Neural crest cell (in vitro differentiated cells): ENCODE data around the gene MGMT. TPM values are rescaled to one million over a fixed set of nuclear protein-coding genes. Genes with fewer than 3 reads are reported as not detected.

Experiments used
- DNase-seq: peaks from one replicate; pipeline ENCODE4 v3.0.0; 2021; ENCODE audit warnings: low read depth, mixed read lengths, low spot score
- H3K27ac Mint-ChIP-seq: one replicate; pipeline ENCODE4 v1.8.0; 2021; ENCODE audit warnings: mild to moderate bottlenecking, mixed read lengths; ENCODE audit not compliant: unreplicated experiment
- H3K27me3 Mint-ChIP-seq: 2 replicates; pipeline ENCODE4 v1.8.0; 2021; ENCODE audit warnings: low read depth, mild to moderate bottlenecking, mixed read lengths
- H3K36me3 Mint-ChIP-seq: 2 replicates; pipeline ENCODE4 v1.8.0; 2021; ENCODE audit warnings: low read depth, mild to moderate bottlenecking, mixed read lengths
- H3K4me1 Mint-ChIP-seq: 2 replicates; pipeline ENCODE4 v1.8.0; 2021; ENCODE audit warnings: mixed read lengths
- H3K4me3 Mint-ChIP-seq: one replicate; pipeline ENCODE4 v1.8.0; 2021; ENCODE audit warnings: mild to moderate bottlenecking, mixed read lengths
- H3K9me3 Mint-ChIP-seq: 2 replicates; pipeline ENCODE4 v1.8.0; 2021; ENCODE audit warnings: mixed read lengths
- total RNA-seq: library from RNA; stranded (reverse); gene quantifications from 2 replicates; pipeline ENCODE4 v1.2.1, GENCODE V29; 2021
- TF ChIP-seq, protein P1 (sequence below): fragments of 200-600 bp; sonication (generic); conservative IDR thresholded peaks from 2 replicates; pipeline ENCODE4 v1.5.0; 2021; ENCODE audit warnings: antibody characterized with exemption, mild to moderate bottlenecking

MGMT gene
- total RNA-seq, 1 donor from 2014 or later = 15.8 TPM

DNA sequence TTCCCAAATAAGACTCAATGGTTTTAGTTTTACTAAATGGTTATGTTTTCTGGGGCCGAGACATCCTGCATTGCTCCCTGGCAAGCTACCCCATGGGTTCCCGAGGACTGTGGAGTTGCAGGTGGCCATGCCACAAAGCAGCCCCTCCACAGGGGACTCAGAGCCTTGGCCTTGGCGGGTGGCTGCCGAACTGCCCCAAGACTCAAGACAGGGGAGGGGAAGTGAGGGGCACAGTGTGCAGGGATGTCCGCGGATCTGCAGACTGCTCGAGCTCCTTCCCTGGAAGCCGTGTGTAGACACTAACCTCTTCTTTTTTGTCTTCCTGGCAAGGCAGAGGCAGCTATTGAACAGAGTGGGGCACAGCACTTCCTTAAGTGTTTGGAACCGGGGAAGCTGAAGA is 342.4 kb downstream of the MGMT start:
- Mint-ChIP-seq H3K9me3 (peaks cover 5% of the 10 kb centered on the region), H3K4me3 (no peak overlapping the region), H3K36me3 (peaks cover 2% of the 10 kb centered on the region), H3K4me1 (peaks cover 19% of the 10 kb centered on the region), H3K27me3 (no peaks in the 10 kb centered on the region), H3K27ac (no peak overlapping the region)
- TF ChIP-seq, protein P1, sequence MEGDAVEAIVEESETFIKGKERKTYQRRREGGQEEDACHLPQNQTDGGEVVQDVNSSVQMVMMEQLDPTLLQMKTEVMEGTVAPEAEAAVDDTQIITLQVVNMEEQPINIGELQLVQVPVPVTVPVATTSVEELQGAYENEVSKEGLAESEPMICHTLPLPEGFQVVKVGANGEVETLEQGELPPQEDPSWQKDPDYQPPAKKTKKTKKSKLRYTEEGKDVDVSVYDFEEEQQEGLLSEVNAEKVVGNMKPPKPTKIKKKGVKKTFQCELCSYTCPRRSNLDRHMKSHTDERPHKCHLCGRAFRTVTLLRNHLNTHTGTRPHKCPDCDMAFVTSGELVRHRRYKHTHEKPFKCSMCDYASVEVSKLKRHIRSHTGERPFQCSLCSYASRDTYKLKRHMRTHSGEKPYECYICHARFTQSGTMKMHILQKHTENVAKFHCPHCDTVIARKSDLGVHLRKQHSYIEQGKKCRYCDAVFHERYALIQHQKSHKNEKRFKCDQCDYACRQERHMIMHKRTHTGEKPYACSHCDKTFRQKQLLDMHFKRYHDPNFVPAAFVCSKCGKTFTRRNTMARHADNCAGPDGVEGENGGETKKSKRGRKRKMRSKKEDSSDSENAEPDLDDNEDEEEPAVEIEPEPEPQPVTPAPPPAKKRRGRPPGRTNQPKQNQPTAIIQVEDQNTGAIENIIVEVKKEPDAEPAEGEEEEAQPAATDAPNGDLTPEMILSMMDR = no peak
- DNase-seq = no peak

DNA sequence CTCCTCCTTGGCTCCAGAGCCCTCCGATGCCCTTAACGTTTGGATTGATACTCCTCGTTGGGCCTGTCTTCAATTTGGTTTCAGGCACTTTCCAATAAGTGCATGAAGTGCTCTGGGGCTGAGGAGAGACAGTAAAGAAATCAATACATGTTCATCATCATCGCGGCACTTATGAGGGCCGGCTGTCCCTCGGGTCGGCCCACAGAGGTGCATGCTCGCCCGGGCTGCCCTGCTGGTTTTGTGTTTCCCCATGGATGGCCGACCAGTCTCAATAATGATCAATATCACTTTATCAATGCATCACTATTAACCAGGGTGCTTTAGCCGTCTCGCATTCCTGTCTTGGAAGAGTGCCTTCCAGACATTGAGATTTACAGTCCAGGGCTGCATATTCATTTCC is 342.8 kb downstream of the MGMT start:
- no peak overlapping the region for H3K27ac Mint-ChIP-seq
- no peaks in the 10 kb centered on the region for H3K27me3 Mint-ChIP-seq
- TF ChIP-seq, protein P1 = no peak
- peaks cover 19% of the 10 kb centered on the region for H3K4me1 Mint-ChIP-seq
- DNase-seq = no peak
- peaks cover 5% of the 10 kb centered on the region for H3K9me3 Mint-ChIP-seq
- peaks cover 2% of the 10 kb centered on the region for H3K36me3 Mint-ChIP-seq
- H3K4me3 Mint-ChIP-seq = no peak overlapping the region

DNA sequence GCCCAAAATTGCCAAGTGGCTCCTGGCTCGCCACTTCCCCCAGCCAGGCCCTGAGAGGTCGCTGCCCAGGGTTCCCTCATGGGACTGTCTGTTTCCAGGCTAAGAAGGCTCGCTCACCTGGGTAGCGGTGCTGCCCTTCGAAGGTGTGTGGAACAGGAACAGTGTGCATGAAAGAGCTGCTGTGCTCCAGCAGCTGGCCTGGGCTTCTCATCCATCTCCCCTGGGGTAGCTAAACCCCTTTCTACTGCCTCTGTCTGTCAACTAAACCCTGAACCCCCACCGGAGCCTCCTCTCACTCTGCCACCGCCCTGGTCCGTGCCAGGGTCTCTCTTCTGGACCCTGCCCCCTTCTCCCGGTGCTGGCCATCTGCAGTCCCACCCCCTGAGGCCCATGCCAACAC is 344.2 kb downstream of the MGMT start:
- no peaks in the 10 kb centered on the region for H3K27me3 Mint-ChIP-seq
- H3K27ac Mint-ChIP-seq = no peak overlapping the region
- H3K4me3 Mint-ChIP-seq = no peak overlapping the region
- TF ChIP-seq, protein P1 = no peak
- H3K9me3 Mint-ChIP-seq = no peaks in the 10 kb centered on the region
- peaks cover 2% of the 10 kb centered on the region for H3K36me3 Mint-ChIP-seq
- peaks cover 19% of the 10 kb centered on the region for H3K4me1 Mint-ChIP-seq
- no peak for DNase-seq

DNA sequence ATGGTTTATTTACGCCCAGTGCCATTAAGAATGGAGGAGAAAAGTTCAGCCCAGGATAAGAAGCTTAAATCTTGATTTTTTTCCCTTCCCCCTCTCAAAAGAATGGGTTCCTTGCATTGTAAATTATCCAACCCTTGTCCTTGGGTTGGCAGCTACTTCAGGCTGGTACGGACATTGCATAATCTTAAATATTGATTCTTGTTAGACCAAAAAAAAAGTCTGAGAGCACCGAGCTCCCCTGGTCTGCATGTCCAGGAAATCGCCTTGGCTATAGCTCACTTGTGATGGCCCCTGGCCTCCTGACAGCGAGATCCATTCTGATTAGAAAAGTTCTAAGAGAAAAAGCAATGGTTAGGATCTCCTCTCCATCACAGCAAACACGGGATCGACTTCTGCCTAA is 345.4 kb downstream of the MGMT start:
- TF ChIP-seq, protein P1 = no peak
- H3K27me3 Mint-ChIP-seq = no peaks in the 10 kb centered on the region
- H3K9me3 Mint-ChIP-seq = no peaks in the 10 kb centered on the region
- H3K4me1 Mint-ChIP-seq = peaks cover 19% of the 10 kb centered on the region
- H3K4me3 Mint-ChIP-seq = no peak overlapping the region
- no peak for DNase-seq
- no peaks in the 10 kb centered on the region for H3K36me3 Mint-ChIP-seq
- no peak overlapping the region for H3K27ac Mint-ChIP-seq

DNA sequence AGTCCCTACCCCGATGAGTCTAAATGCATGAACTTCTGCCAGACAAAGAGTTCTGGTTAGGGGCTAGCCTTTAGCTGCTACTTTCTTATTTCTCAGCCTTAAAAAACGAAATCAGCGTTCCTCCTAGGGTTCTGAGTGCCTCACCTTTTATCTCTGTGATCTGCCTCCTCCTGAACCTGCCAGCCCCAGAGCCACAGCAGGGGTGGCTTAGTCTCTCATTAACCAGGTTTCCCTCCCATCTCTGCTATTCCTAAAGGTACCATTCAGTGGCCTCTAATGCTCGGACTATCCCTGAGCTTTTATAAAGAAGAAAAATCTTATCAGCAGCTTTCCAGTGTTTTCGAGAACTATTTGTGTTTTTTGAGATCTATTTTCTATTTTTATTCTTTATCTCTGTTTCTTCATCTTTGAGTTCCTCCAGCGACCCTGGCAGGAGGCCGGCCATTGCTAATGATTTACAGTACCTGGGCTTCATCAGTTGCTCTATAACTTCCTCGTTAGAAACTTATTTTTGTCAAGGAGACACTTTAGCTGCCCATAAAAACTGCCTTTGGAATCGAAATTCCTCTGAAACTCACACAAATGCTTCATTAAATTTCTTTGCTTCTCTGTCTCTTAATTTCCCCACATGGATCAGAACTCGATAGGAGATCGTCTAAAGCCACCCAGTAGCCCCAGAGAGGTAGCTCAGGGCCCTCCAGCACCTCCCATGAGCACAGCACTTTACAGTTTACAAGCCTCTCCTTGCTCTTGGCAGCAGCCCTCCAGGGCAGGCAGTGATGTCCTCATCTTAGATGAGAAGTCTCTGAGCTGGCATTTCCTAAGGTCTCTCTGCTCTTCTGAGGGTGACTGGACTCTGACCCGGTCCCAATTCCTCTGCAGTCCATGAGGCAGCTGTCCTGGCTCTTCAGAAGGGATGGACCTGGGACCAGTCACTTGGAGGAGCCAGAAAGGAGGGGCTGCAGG is 347.9 kb downstream of the MGMT start:
- DNase-seq = no peak
- Mint-ChIP-seq H3K36me3 (peaks cover 6% of the 10 kb centered on the region), H3K9me3 (peaks cover 8% of the 10 kb centered on the region), H3K27me3 (no peaks in the 10 kb centered on the region), H3K4me1 (peaks cover 8% of the 10 kb centered on the region), H3K27ac (no peak overlapping the region), H3K4me3 (no peak overlapping the region)
- TF ChIP-seq, protein P1 = no peak
